Ovary (tissue), 3 donors: Measurements from ENCODE around the gene KLF16.

Experiments
- EP300 ChIP-seq: sonication (generic); formaldehyde crosslinking; IDR thresholded peaks from one replicate; pipeline ENCODE4 v1.6.1; 2017; ENCODE audit warnings: antibody characterized with exemption
- POLR2A ChIP-seq: fragments of 450-650 bp; IDR thresholded peaks from one replicate; pipeline ENCODE4 v1.6.1; 2017; ENCODE audit warnings: antibody characterized with exemption, mild to moderate bottlenecking, moderate library complexity
- TF ChIP-seq, protein P1 (sequence below), 3 donors: fragments of 450-650 bp in 2 of 3; fragments of 200-600 bp in 1 of 3; IDR thresholded peaks; one replicate each; pipeline versions ENCODE4 v1.5.1 to v1.8.0; 2016 to 2022; ENCODE audit warnings: antibody characterized with exemption in 3 of 3, mild to moderate bottlenecking in 1 of 3
- donor health status: DM: no; HTN: no; CAD: no.

DNA sequence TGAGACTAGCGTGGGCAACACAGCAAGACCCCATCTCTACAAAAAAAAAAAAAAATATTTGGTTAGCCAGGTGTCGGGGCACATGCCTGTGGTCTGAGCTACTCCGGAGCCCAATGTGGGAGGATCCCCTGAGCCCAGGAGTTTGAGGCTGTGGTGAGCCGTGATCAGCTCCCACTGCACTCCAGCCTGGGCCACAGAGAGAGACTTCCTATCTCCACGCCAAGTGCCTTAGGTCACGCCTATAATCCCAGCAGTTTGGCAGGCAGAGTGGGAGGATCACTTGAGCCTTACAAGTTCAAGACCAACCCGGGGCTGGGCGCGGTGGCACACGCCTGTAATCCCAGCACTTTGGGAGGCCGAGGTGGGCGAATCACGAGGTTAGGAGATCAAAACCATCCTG, 33.1 kb upstream of the KLF16 start:
- TF ChIP-seq EP300 = no peak
- TF ChIP-seq, protein P1, sequence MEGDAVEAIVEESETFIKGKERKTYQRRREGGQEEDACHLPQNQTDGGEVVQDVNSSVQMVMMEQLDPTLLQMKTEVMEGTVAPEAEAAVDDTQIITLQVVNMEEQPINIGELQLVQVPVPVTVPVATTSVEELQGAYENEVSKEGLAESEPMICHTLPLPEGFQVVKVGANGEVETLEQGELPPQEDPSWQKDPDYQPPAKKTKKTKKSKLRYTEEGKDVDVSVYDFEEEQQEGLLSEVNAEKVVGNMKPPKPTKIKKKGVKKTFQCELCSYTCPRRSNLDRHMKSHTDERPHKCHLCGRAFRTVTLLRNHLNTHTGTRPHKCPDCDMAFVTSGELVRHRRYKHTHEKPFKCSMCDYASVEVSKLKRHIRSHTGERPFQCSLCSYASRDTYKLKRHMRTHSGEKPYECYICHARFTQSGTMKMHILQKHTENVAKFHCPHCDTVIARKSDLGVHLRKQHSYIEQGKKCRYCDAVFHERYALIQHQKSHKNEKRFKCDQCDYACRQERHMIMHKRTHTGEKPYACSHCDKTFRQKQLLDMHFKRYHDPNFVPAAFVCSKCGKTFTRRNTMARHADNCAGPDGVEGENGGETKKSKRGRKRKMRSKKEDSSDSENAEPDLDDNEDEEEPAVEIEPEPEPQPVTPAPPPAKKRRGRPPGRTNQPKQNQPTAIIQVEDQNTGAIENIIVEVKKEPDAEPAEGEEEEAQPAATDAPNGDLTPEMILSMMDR (IDR thresholded peaks at IDR 0.05) = no peak
- TF ChIP-seq POLR2A = no peak
